Left lobe of liver (tissue), 2 donors: Measurements from ENCODE around the gene HPS1. TPM values are rescaled to one million over a fixed set of nuclear protein-coding genes. Genes with fewer than 3 reads are reported as not detected.
A peak's percentile ranks its signal among the peaks of the same experiment; 100 is the strongest.

Experiments
- ATAC-seq: fragments of 200-7000 bp; cut with Tn5 transposase; one replicate; pipeline ENCODE4 v1.9.1; 2020; ENCODE audit warnings: mild to moderate bottlenecking, moderate library complexity
- DNase-seq: peaks from one replicate; pipeline ENCODE4 v3.0.0-alpha.2; 2020; ENCODE audit warnings: low spot score
- total RNA-seq: library from RNA; stranded (reverse); gene quantifications from one replicate; pipeline ENCODE4 v1.2.1, GENCODE V29; 2021
- donor health status: DM: no; HTN: no; CAD: no; lungs with moderate emphysema.
- donor health status: DM: no; HTN: yes; CAD: no.

HPS1 gene
- 26.0 TPM for total RNA-seq

GRCh38 chr10:98446661-98447221, at the start of gene HPS1:
Gene HPS1 (minus strand): TSS chr10:98446935. CDS start chr10:98443240, 3,695 bp downstream.
- peak; percentile 95 for ATAC-seq
- peak; percentile 84 for DNase-seq

DNA sequence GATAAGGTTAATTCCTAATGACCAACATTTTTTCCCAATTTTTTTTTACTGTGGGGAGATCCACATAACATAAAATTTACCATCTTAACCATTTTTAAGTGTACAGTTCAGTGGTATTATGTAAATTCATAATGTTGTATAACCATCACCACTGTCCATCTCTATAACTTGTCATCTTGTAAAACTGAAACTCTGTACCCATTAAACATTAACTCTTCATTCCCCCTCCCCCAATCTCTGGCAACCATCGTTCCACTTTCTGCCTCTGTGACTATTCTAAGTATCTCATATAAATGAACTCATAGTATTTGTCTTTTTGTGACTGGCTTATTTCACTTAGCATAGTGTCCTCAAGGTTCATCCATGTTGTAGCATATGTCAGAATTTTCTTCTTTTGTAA, 46.0 kb upstream of the HPS1 start:
- ATAC-seq (no peak), DNase-seq (no peak)

- ATAC-seq = no peak
- DNase-seq = no peak
Measured at GRCh38 chr10:98489561-98490481, 43.1 kb upstream of the HPS1 start.

DNA sequence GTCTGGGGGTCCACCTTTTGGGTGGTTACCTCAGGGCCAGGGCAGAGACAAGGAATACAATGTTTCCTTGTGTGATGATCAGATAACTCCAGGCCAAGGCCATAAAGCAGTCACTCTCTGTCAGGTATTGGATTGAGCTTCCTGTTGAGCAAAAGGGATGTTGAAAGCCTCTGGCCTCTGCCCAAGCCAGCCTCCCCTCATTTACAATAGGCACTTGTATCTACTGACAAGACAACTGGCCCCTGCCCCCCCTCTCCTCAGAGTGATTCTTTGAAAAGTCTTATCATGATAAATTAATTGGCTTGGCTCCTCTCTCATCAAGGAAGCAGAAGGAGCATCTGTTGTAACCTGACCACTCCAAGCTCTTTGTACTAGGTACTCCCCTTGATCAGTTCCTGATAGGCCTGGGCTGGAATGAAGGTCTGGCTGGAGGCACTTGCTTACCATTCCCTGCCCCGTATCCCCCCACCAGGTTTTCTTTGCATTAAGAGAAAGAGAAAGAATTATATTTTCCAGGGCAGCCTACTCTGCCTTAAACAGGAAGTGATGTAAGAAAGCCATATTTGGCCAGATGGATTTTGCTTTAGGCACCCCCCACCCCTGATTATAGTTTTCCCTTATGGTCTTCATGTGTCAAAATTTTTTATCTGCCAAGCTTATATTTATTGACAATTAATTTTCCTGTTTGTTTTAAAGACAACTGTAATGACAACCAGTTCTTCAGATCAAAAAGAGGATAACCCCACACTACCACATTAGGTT, 42.1 kb upstream of the HPS1 start:
- no peak for DNase-seq
- ATAC-seq = no peak

DNA sequence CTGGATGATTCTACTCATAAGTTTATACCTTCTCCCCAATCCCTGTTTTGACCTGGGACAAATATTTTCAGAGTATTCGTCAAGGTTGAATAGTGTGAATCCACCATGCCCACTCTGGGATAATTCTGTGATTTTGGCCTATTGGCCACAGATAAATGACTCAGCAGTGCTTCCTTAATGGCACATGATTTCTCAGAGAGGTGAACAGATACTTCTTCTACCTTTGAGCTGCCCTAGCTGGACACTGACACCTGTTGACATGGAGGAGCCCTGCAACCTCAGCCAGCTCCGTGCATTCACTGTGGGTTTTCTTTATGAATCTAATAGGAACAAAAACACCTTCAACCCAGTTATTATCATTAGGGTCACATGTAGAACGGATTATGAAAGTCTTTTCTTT, 40.9 kb upstream of the HPS1 start:
- ATAC-seq = no peak

GRCh38 chr10:98486421-98486820, 39.7 kb upstream of the HPS1 start:
- ATAC-seq = no peak
- no peak for DNase-seq

More for the DNA sequence above, 40.9 kb upstream of the HPS1 start:
- no peak for DNase-seq

GRCh38 chr10:98485959-98486358, 39.2 kb upstream of the HPS1 start:
- ATAC-seq (no peak), DNase-seq (no peak)

DNA sequence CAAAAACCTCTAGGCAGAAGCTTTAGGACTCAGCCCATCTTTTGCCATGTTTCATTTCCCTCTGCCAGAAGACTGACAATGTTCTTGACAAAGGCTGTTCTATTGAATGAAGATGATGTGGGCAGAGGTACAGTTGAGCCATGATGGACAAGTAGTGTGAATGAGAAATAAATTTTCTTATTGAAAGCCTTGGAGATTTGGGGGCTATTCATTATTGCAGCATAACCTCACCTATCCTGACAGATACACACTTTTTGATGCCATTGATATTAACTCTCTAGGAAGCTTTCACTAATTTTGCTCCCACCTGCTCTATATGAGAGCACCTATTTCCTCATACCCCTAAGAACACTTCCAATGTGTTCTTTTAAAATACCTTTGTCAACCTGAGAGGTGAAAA, 36.9 kb upstream of the HPS1 start:
- DNase-seq (no peak), ATAC-seq (no peak)

- DNase-seq = no peak
- ATAC-seq = no peak
Measured at GRCh38 chr10:98482096-98482495, 35.4 kb upstream of the HPS1 start.

DNA sequence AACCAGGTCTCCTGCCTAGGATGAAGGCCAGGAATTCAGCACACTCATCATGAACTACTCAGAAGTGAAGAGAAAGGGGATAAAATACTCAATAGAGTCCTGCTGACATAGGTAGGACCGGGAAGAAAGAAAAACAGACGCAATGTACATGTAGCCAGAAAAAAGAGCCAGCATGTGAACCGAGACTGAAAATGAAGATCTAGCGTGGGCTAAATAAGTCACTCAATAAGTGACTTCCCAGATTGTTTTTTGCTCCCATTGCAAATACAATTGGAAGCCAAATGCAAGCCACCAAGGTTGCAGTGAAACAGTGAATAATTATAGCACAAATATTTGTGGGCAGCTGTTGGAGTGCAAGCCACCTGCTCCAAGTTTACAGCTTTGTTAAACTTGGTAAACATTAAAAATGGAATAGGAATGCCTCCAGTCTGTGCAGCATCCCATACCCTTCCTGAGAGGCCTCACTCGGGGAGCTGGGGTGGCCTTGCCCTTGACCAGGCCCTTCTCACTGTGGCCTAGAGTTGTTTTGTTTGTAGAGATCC, 34.7 kb upstream of the HPS1 start:
- ATAC-seq (no peak), DNase-seq (no peak)

DNA sequence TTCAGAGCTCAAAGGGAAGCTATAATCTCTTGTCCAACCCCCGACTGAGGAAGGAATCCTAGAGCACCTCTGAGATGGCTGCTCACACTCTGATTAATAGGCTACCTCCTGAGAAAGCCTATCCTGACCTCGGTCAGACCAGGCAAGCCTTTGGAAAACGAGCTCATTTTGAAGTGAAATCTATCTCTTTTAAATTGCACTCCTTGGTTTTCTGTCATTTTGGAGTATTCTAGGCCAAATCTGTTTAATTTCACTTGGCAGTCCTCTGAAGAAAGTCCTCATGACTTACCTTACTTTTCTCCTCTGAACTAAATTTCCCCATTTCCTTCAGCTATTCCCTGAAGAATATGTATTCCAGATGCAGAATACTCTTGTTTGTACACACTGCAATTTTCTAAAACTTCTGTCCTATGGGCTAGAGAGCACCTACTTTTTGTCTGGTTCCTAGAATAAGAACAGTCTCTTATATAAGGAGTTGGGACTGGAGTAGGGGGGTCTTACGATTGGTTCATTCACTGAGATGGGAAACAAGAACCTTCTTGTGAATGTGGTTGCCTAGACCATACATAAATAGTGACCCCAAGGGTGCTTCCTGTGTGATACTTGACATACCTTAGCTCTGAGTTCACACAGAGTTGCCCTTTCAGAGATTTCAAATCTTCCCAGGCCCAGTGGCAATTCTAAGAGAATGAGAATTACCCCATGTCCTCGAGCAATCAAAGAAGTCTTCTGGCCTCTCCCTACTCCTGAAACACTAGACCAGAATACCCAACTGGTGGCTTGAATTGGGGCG, 31.9 kb upstream of the HPS1 start:
- no peak for DNase-seq
- no peak for ATAC-seq

- no peak for ATAC-seq
- no peak for DNase-seq
Measured at GRCh38 chr10:98477861-98478260, 31.1 kb upstream of the HPS1 start.

GRCh38 chr10:98474628-98475027, 27.9 kb upstream of the HPS1 start:
- ATAC-seq (no peak), DNase-seq (no peak)

- no peak for DNase-seq
- no peak for ATAC-seq
Measured at GRCh38 chr10:98472196-98472595, 25.5 kb upstream of the HPS1 start.

DNA sequence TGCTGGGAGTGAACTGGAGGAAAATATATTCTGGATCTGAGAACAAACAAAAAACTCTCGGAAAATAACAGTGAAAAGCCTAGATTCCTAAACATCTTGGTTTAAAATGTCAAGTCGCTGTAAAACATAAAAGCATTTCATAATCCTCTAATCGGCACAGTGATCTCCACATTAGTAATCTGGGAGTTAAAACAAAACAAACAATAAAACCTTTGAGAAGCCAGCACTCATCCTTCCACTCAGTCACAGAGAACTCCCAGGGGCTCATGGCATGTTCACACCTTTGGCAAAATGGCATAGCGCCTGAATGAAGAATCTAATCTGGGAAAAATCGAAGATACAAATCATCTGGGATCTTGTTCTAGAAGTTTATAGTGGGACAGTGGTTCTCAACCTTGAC, 24.1 kb upstream of the HPS1 start:
- ATAC-seq = no peak
- no peak for DNase-seq

- peak; percentile 7 for ATAC-seq
- DNase-seq = no peak
Measured at GRCh38 chr10:98469001-98469931, 22.5 kb upstream of the HPS1 start.

DNA sequence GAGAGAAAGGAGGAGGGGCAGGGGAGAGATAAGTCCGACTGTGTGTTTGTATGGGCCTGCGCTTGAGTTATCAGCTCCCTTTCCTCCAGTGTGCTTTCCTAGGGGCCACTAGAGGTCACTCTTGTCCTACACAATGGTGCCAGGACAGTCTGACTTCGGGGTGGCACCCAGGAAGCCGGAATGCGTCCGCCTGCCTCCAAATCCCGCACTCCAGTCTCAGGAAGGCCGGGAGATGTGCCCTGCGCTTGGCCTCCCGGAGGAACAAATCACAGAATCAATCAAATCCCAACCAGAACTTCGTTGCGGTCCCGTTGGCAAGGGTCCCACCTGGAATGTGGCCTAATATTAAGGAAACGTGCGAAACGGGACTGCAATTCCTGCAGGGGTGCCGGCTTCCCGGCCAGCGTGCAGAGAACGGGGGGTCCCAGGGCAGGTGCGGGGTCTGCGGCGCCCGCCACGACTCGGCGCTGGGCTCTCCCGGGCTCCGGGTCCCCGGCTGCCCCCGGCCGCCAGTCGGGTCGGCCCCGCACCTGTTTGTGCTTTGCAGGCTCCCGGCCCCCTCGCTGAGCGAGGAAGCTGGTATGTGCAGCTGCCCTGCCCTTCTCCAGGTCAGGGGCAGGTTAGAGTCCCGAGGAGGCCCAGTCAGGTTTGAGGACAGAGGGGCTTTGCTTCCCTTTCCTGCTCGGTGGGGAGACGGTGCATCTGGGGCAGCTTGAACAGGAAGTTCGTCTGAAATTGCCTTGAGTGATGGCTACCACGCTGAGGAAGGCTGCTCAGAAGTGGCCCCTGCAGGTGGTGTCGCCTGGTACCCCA, 21.0 kb upstream of the HPS1 start:
- DNase-seq = peak; percentile 74
- peak; percentile 99 for ATAC-seq

- DNase-seq (no peak), ATAC-seq (no peak)
Measured at GRCh38 chr10:98466861-98467505, 20.2 kb upstream of the HPS1 start.
